SK-N-SH (cell line): ENCODE measurements around the gene ADAMTS17.

Experiments used
- ELF1 ChIP-seq: IDR thresholded peaks from 2 replicates; pipeline ENCODE4 v1.4.0; 2012
- EP300 ChIP-seq, 2 experiments: IDR thresholded peaks; 2 replicates each; pipeline versions ENCODE4 v1.4.0 to v1.6.1; 2012; ENCODE audit warnings: borderline replicate concordance in 1 of 2, low read depth in 1 of 2, low read length in 1 of 2
- GABPA ChIP-seq: IDR thresholded peaks from 2 replicates; pipeline ENCODE4 v1.4.0; 2012; ENCODE audit warnings: low read depth, mild to moderate bottlenecking
- GATA2 ChIP-seq: sonication (generic); formaldehyde crosslinking; IDR thresholded peaks from 2 replicates; pipeline ENCODE4 v1.5.0; 2020; ENCODE audit warnings: mild to moderate bottlenecking, missing genetic modification reagents
- MXI1 ChIP-seq: IDR thresholded peaks from 2 replicates; pipeline ENCODE4 v1.6.1; 2012; ENCODE audit warnings: mild to moderate bottlenecking, low read depth, low read length, improper control_type of control experiment
- RAD21 ChIP-seq: IDR thresholded peaks from 2 replicates; pipeline ENCODE4 v1.6.1; 2012; ENCODE audit warnings: mild to moderate bottlenecking, low read length
- RFX5 ChIP-seq: IDR thresholded peaks from 2 replicates; pipeline ENCODE4 v1.6.1; 2012; ENCODE audit warnings: mild to moderate bottlenecking, improper control_type of control experiment, low read length
- RXRA ChIP-seq: IDR thresholded peaks from 2 replicates; pipeline ENCODE4 v1.4.0; 2012; ENCODE audit warnings: low read depth, mild to moderate bottlenecking, borderline replicate concordance
- SMC3 ChIP-seq: IDR thresholded peaks from 2 replicates; pipeline ENCODE4 v1.6.1; 2012; ENCODE audit warnings: low read depth, low read length, improper control_type of control experiment
- TF ChIP-seq, protein P1 (sequence below): fragments of 200-600 bp; sonication (generic); IDR thresholded peaks from 2 replicates; pipeline ENCODE4 v1.6.1; 2017; ENCODE audit warnings: antibody characterized with exemption, mild to moderate bottlenecking, moderate library complexity
- TF ChIP-seq, protein P2 (sequence below): IDR thresholded peaks from 2 replicates; pipeline ENCODE4; 2012
- TF ChIP-seq, protein P3 (sequence below): fragments of 150-350 bp; IDR thresholded peaks from 2 replicates; pipeline ENCODE4 v1.6.1; 2016; ENCODE audit warnings: mild to moderate bottlenecking, low read depth, low read length

DNA sequence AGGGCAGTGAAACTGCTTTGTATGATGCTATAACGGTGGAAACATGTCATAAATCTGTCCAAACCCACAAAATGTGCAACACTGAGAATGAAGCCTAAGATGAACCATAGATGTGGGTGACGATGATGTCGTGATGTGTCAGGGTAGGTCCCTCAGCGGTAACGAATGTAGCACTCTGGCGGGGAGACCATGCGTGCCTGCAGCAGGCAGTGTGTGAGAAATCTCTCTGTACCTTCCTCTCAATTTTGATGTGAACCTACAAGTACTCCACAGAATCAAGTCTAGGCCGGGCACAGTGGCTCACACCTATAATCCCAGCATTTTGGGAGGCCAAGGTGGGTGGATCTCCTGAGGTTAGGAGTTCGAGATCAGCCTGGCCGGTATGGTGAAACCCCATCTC, 340.4 kb downstream of the ADAMTS17 start:
- TF ChIP-seq, protein P1, sequence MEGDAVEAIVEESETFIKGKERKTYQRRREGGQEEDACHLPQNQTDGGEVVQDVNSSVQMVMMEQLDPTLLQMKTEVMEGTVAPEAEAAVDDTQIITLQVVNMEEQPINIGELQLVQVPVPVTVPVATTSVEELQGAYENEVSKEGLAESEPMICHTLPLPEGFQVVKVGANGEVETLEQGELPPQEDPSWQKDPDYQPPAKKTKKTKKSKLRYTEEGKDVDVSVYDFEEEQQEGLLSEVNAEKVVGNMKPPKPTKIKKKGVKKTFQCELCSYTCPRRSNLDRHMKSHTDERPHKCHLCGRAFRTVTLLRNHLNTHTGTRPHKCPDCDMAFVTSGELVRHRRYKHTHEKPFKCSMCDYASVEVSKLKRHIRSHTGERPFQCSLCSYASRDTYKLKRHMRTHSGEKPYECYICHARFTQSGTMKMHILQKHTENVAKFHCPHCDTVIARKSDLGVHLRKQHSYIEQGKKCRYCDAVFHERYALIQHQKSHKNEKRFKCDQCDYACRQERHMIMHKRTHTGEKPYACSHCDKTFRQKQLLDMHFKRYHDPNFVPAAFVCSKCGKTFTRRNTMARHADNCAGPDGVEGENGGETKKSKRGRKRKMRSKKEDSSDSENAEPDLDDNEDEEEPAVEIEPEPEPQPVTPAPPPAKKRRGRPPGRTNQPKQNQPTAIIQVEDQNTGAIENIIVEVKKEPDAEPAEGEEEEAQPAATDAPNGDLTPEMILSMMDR, result no peak
- TF ChIP-seq GABPA, result no peak
- TF ChIP-seq, protein P2, sequence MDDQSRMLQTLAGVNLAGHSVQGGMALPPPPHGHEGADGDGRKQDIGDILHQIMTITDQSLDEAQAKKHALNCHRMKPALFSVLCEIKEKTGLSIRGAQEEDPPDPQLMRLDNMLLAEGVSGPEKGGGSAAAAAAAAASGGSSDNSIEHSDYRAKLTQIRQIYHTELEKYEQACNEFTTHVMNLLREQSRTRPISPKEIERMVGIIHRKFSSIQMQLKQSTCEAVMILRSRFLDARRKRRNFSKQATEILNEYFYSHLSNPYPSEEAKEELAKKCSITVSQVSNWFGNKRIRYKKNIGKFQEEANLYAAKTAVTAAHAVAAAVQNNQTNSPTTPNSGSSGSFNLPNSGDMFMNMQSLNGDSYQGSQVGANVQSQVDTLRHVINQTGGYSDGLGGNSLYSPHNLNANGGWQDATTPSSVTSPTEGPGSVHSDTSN, result no peak
- TF ChIP-seq SMC3, result no peak
- TF ChIP-seq RFX5, result no peak
- no peak for TF ChIP-seq GATA2 (CRISPR knock-in tag)
- TF ChIP-seq ELF1, result no peak
- TF ChIP-seq, protein P3, sequence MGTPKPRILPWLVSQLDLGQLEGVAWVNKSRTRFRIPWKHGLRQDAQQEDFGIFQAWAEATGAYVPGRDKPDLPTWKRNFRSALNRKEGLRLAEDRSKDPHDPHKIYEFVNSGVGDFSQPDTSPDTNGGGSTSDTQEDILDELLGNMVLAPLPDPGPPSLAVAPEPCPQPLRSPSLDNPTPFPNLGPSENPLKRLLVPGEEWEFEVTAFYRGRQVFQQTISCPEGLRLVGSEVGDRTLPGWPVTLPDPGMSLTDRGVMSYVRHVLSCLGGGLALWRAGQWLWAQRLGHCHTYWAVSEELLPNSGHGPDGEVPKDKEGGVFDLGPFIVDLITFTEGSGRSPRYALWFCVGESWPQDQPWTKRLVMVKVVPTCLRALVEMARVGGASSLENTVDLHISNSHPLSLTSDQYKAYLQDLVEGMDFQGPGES, result no peak
- no peak for TF ChIP-seq RXRA
- TF ChIP-seq EP300 (IDR thresholded peaks at IDR 0.05; ENCODE audit: borderline replicate concordance in 1 of 2, low read depth in 1 of 2, low read length in 1 of 2), result no peak
- no peak for TF ChIP-seq RAD21
- no peak for TF ChIP-seq MXI1
